GM19023 (cell line): ENCODE data around the gene KCNH5.
"Not testable (repeated sequence)": the region's sequence is repeated elsewhere in the genome, so short reads cannot be mapped to it uniquely, and the experiment has no call there.

ENCODE experiments used
- ATAC-seq: cut with Tn5 transposase; IDR thresholded peaks from one replicate; pipeline ENCODE4 v1.9.1; 2021; ENCODE audit warnings: mild to moderate bottlenecking, moderate library complexity; ENCODE audit not compliant: unreplicated experiment

KCNH5 gene

GRCh38 chr14:62759796-62760195, 285.5 kb downstream of the KCNH5 start:
- no peak for ATAC-seq

GRCh38 chr14:62746881-62747280, 298.4 kb downstream of the KCNH5 start:
- ATAC-seq: not testable (repeated sequence)

- no peak for ATAC-seq
Observed at GRCh38 chr14:62745496-62745895, 299.8 kb downstream of the KCNH5 start.

- no peak for ATAC-seq
Observed at GRCh38 chr14:62743560-62743959, 301.7 kb downstream of the KCNH5 start.

- ATAC-seq: no peak
Observed at GRCh38 chr14:62743118-62743517, 302.1 kb downstream of the KCNH5 start.

GRCh38 chr14:62739647-62740046, 305.6 kb downstream of the KCNH5 start:
- no peak for ATAC-seq

- no peak for ATAC-seq
Observed at GRCh38 chr14:62736048-62737043, 308.9 kb downstream of the KCNH5 start.

GRCh38 chr14:62734831-62735230, 310.4 kb downstream of the KCNH5 start:
- no peak for ATAC-seq

- no peak for ATAC-seq
Observed at GRCh38 chr14:62722406-62722805, 322.9 kb downstream of the KCNH5 start.

GRCh38 chr14:62718629-62719028, 326.6 kb downstream of the KCNH5 start:
- ATAC-seq: no peak

- no peak for ATAC-seq
Observed at GRCh38 chr14:62711351-62712023, 333.8 kb downstream of the KCNH5 start.

- ATAC-seq: no peak
Observed at GRCh38 chr14:62710811-62711210, 334.4 kb downstream of the KCNH5 start.

GRCh38 chr14:62709773-62710172, 335.5 kb downstream of the KCNH5 start:
- ATAC-seq: no peak

- ATAC-seq: no peak
Observed at GRCh38 chr14:62706217-62706616, 339.0 kb downstream of the KCNH5 start.

- no peak for ATAC-seq
Observed at GRCh38 chr14:62697461-62697860, 347.8 kb downstream of the KCNH5 start.

- no peak for ATAC-seq
Observed at GRCh38 chr14:62696929-62697328, 348.3 kb downstream of the KCNH5 start.

GRCh38 chr14:62696331-62696924, 348.8 kb downstream of the KCNH5 start:
- no peak for ATAC-seq

GRCh38 chr14:62694075-62694474, 351.2 kb downstream of the KCNH5 start:
- no peak for ATAC-seq

- ATAC-seq: no peak
Observed at GRCh38 chr14:62692490-62693106, 352.7 kb downstream of the KCNH5 start.

- no peak for ATAC-seq
Observed at GRCh38 chr14:62691647-62692489, 353.4 kb downstream of the KCNH5 start.
